ENCODE measurements around the gene IDS.

- TF ChIP-seq, protein P1, sequence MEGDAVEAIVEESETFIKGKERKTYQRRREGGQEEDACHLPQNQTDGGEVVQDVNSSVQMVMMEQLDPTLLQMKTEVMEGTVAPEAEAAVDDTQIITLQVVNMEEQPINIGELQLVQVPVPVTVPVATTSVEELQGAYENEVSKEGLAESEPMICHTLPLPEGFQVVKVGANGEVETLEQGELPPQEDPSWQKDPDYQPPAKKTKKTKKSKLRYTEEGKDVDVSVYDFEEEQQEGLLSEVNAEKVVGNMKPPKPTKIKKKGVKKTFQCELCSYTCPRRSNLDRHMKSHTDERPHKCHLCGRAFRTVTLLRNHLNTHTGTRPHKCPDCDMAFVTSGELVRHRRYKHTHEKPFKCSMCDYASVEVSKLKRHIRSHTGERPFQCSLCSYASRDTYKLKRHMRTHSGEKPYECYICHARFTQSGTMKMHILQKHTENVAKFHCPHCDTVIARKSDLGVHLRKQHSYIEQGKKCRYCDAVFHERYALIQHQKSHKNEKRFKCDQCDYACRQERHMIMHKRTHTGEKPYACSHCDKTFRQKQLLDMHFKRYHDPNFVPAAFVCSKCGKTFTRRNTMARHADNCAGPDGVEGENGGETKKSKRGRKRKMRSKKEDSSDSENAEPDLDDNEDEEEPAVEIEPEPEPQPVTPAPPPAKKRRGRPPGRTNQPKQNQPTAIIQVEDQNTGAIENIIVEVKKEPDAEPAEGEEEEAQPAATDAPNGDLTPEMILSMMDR (IDR thresholded peaks at IDR 0.05): no peak
- no peak for TF ChIP-seq POLR2A (IDR thresholded peaks at IDR 0.05)
Measured at GRCh38 chrX:149453906-149454822, 50.9 kb downstream of the IDS start.
